GM21825 (cell line): ENCODE results near the gene RAB23.
"Not testable (repeated sequence)": the region's sequence is repeated elsewhere in the genome, so short reads cannot be mapped to it uniquely, and the experiment has no call there.

Source experiments
- ATAC-seq: cut with Tn5 transposase; IDR thresholded peaks from one replicate; pipeline ENCODE4 v1.9.1; 2021; ENCODE audit warnings: mild to moderate bottlenecking, moderate library complexity; ENCODE audit not compliant: unreplicated experiment

Gene RAB23

GRCh38 chr6:57243526-57243925, 21.4 kb upstream of the RAB23 start:
- ATAC-seq, result not testable (repeated sequence)

DNA sequence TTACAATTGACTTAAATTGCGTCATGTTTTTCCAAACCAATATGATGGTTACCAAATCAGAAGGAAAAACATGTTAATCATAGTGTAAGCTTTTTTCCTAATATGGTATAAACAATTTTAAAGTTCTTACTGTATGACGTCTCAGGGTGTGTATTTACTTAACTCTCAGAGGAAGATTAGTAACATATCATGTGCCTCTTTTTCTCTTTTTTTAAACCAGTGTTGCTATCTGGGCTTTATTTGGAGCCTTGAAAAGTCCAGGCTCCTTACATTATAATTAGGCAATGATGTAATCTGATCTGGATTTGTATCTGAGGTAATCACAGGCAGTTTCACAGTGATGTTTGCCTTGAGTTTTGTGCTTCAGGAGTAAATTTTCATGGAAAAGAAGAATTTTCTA, 20.4 kb upstream of the RAB23 start:
- ATAC-seq, result no peak

- ATAC-seq, result no peak
These were observed 4.1 kb upstream of the RAB23 start for GRCh38 chr6:57226221-57226620.

DNA sequence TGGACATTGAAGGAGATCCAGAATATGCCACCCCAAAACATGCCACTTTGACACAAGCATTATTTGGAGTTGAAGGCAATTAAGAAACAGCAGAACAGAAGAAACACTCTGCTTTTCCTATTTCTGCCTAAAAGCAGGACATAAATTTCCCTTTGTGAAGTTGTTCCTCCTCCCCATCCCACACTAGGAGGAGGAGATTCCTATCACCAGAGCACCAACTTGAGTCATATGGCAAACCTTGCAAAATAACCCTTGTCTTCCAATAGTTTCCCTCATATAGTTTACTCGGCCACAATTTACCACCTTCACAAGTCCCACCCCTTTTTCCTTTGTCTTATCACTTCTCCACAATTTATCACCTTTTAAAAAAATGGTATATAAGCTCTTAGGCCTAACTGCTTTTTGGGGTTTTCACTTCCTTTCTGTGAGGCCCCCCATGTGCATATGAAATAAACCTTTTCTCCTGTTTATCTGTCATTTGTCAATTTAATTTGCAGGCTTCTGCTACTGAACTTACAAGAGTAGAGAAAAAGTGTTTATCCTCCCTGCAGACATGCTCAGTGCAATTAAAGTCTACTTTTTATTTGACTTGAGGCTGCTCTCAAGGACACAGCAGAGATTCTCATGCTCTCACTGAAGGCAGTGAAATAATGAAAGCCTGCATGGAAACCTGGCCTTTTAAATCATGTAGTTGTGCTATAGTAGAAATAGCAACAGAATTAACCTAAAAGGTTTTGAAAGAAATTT, 2.8 kb upstream of the RAB23 start:
- no peak for ATAC-seq

DNA sequence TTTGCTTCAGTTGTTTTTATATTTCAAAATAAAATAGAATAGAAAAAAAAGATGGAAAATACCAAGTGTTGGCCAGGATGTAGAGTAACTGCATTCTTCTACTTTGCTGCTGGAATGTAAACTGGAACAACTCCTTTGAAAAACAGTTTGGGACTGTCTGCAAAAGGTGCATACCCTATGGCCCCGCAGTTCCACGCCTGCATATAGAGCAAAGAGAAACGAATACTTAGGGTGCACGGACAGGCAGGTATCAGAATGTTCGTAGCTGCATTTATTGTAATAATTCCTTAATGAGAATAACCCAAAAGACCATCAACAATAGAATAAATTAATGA, 603 bp upstream of the RAB23 start:
- ATAC-seq, result no peak

DNA sequence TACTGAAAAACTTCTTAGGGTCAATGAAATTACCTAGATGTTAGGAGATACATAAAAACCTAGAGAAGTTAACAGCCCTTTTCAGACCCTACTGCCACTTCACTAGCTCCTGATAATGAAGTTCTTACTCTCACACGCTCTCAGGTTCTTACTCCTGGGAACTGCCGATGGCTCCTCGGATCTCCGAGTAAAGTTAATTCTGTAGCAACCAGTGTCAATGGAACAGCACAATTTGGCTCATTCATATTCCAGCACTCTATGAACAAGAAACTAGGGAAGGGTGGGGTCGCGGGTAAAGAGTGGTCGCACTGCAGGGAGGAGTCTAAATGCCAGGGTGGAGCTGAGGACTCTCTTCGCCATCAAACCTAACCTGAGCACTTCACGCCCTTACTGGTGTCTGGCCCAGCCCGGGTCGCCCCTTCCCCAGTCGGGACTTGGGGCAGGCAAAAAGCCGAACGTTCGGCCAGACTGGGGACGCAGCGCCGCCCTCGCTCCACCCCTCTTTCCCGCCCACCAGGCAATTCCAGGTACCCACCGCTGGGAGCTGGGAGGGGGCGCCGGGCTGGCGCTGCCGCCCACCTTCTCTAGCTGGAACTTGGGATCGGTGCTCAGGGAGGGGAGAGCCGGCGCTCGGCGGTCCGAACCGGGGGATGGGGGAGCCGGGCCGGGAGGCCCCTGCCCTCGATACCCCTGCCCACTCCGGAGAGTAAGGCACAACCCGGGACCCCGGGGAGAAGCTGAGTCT, 744 bp downstream of the RAB23 start:
- ATAC-seq, result peak; percentile 63

GRCh38 chr6:57220083-57220703, 1.9 kb downstream of the RAB23 start:
- no peak for ATAC-seq

GRCh38 chr6:57217270-57217669, 4.8 kb downstream of the RAB23 start:
- ATAC-seq, result no peak

DNA sequence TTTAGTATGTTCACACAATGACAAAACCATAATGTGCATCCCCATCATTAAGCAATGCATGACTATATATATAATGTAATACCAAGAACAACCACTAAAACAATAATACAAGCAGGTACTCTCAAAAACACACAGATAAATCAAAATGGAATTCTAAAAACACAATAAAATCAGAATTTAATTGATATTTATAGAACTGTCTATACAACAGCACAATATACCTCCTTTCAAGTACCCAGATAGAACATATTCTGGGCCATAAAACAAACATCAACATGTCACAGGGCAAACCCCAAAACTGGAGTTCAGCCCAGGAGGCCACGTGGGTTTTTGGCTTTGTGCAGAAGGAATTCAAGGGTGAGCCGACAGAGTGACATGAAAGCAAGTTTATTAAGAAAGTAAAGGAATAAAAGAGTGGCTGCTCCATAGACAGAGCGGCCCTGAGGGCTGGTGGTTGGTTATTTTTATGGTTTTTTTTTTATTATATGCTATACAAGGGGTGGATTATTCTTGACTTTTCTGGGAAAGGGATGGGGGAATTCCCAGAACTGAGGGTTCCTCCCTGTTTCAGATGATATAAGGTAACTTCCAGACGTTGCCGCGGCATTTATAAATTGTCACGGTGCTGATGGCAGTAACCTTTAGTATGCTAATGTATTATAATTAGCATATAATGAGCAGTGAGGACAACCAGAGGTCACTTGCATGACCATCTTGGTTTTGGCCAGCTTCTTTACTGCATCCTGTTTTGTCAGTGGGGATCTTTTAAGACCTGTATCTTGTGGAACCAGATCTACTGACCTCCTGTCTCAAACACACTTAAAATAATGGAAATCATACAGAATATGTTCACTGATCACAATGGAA, 5.6 kb downstream of the RAB23 start:
- ATAC-seq, result no peak

- ATAC-seq, result no peak
These were observed 6.8 kb downstream of the RAB23 start for GRCh38 chr6:57215260-57215659.

DNA sequence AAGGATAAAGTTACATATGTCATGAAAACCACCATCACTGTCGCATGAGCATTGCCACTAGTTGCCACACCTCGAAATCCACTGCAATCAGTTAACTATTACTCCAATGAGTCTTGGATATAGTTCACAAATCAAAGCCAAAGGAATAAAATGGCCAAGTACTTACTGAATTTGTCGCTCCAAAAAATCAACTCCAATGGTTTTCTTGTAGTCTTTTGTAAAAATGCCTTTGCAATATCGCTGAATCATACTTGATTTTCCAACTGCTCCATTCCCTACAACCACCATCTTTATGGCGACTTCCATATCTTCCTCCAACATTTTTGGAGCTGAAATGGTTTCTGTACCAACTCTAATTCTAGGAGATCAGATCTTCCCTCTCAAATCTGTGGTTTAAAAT, 12.0 kb downstream of the RAB23 start:
- ATAC-seq, result no peak

DNA sequence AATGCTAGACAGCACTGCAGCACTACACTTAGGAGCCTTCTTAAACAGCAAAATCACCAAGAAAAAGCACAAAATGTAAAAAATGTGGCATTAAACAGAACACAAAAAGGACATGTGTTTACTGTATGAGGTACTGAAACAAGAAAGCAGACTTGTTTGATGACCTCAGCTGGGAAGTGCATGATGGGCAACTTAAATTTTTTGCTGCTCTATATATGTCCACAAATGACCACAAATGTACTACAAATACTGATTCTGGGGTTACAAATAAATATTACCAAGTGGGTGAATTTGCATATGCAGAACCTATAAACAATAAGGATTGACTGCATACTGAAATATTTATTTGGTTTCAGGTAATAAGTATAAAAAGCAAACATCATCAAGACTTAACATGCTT, 13.1 kb downstream of the RAB23 start:
- ATAC-seq, result no peak

DNA sequence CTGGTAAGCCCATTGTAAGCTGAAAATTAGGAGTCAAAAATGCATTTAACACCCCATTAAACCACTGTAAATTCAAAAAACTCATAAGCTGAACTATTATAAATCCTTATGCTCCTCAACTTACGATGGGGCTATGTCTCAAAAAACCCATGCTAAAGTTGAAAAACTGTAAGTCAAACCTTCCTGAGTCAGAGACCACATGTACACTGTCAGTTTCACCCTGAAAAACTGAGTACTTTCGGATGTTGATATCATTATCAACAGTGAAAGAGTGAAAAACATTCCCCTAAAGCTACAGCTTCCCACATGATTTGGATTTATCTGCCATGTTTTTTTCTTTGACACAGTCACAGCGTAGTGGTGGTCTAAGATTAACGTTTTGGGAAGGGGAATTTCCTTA, 14.2 kb downstream of the RAB23 start:
- no peak for ATAC-seq

DNA sequence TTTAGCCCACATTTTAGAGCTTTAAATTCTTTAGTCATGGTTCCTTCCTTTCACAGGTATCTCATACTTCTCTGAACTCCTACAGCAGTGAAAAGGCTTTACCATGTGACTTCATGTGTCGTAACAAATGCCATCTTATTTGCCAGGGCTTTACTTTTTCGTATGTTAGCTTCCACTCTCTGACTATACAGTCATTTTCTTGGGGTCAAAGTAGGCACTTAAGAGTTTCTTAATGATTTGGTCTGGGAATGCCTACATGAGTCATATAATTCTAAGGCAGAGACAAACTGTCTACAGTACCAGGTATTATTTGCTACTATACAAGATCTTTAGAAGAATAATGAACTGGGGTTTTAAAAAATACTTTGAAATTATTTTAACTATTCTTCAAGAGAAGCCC, 15.0 kb downstream of the RAB23 start:
- no peak for ATAC-seq

DNA sequence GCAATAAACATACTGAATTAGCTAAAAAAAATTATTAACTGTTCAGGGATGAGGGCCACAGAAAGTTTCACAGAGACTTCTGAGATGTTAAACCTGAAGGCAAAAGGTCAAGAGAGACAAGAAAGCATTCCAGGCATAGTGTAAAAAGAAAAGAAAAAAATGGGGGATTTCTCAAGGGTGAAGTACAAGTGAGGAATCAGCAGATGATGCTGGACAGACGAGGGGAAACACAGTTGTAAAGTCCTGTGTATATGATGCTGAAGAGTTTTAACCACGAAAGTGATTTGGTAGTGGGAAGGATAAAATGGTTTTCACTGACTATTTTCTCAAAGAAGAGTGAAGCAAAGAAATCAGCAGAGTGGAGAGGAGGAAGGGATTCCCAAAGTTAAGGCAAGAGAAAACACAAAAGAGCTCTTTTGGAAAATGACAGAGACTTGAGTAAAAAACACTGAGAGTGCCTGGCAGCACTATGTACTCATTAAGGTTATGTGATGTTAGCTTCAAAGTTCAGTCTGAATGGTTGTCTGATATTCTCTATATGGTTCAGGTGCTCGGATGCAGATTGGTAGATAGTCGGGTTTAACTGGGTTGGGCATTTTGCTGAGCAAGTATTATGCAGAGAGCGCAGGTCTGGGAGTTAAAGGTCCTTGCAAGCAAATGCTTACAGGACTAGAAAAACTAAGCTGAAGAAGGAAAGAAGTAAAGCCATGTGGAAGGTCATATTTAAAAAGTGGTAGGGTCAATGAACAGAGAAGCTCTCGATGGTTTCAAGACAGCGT, 16.4 kb downstream of the RAB23 start:
- no peak for ATAC-seq

- ATAC-seq, result no peak
These were observed 20.4 kb downstream of the RAB23 start for GRCh38 chr6:57201718-57202117.

DNA sequence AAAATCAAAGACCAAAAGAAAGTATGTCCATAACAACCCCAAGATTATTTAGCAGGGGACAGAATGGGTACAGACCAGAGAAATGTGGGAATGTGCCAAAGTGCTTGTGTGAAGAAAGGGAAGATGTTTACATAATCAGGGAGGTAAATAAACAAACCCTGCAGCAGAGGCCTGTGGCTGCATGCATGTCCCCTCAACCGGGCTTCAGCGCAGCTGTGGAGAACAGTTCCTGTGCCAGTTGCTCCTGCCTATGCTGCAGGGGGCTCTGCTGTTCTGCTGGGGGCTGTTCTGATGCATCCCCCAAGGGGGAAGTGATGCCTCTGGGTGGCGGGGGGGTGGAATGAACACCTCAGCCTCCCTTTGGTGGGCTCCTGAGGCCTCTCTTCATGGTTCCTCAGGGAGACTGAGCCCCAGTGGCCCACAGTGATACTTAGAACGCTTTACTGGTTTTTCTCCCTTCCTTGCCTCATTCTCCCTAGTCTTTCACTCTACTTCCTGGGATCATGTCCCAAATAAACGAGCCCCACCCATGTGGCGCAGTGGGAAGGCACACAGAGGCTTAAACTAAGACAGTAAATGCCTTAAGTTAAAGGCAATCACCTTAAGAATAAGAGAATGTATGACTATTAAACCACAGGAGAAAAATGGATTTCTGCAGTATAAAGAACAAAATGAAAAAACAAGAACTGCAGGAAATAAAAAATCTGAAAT, 23.0 kb downstream of the RAB23 start:
- no peak for ATAC-seq

GRCh38 chr6:57195457-57195856, 26.6 kb downstream of the RAB23 start:
- ATAC-seq, result no peak

- ATAC-seq, result no peak
These were observed 28.9 kb downstream of the RAB23 start for GRCh38 chr6:57193177-57193576.

DNA sequence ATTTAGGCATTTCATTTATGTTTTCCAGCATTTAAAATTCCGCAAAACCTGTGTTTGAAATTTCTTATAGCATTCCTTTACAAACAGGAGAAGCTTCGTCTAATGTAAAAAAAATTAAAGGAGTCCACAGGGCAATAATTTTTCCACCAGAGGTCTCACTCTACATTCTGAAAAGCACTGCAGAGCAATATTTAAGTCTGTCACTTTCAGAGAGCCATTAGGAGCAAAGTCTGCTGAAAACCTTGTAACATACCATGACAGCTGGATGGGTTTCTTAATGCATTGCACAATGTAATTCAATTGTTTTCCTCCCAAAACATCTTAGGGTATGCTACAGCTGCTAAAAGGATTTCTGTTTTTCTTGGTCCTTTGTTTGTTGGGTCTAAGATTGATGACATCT, 32.0 kb downstream of the RAB23 start:
- ATAC-seq, result no peak
